Smooth muscle cell (in vitro differentiated cells): Measurements from ENCODE around the gene DPYSL4. TPM values are rescaled to one million over a fixed set of nuclear protein-coding genes. Genes with fewer than 3 reads are reported as not detected.

ENCODE experiments used
- DNase-seq: peaks from one replicate; lab custom pipeline; 2025; ENCODE audit not compliant: unreplicated experiment; lab: John Stamatoyannopoulos, UW
- H2AFZ ChIP-seq: fragments of 200-600 bp; sonication (generic); 2 replicates; pipeline ENCODE4 v1.6.0; 2016; ENCODE audit warnings: antibody characterized with exemption, low read depth, mild to moderate bottlenecking
- H3F3A ChIP-seq: fragments of 200-600 bp; sonication (generic); 2 replicates; pipeline ENCODE4 v1.6.0; 2017; ENCODE audit warnings: antibody characterized with exemption, low read depth
- H3K27ac ChIP-seq: fragments of 200-600 bp; sonication (generic); 2 replicates; pipeline ENCODE4 v1.5.1; 2016; ENCODE audit warnings: low read depth, mild to moderate bottlenecking
- H3K27me3 ChIP-seq: fragments of 200-600 bp; sonication (generic); 2 replicates; pipeline ENCODE4 v1.6.1; 2016; ENCODE audit warnings: low read depth, mild to moderate bottlenecking
- H3K36me3 ChIP-seq: fragments of 200-600 bp; sonication (generic); 2 replicates; pipeline ENCODE4 v1.5.1; 2016; ENCODE audit warnings: low read depth
- H3K4me1 ChIP-seq: fragments of 200-600 bp; sonication (generic); 2 replicates; pipeline ENCODE4 v1.5.1; 2016; ENCODE audit warnings: low read depth
- H3K4me2 ChIP-seq: fragments of 200-600 bp; sonication (generic); 2 replicates; pipeline ENCODE4 v1.6.0; 2016; ENCODE audit warnings: mild to moderate bottlenecking
- H3K4me3 ChIP-seq: fragments of 200-600 bp; sonication (generic); 2 replicates; pipeline ENCODE4 v1.5.1; 2016; ENCODE audit warnings: mild to moderate bottlenecking
- H3K79me2 ChIP-seq: fragments of 200-600 bp; sonication (generic); 2 replicates; pipeline ENCODE4 v1.6.0; 2016; ENCODE audit warnings: low read depth, mild to moderate bottlenecking
- H3K9ac ChIP-seq: fragments of 200-600 bp; sonication (generic); 2 replicates; pipeline ENCODE4 v1.6.0; 2016; ENCODE audit warnings: low read depth
- H3K9me3 ChIP-seq: fragments of 200-600 bp; sonication (generic); replicated peaks from 2 replicates; pipeline ENCODE4 v1.5.1; 2016; ENCODE audit warnings: low read depth
- H4K20me1 ChIP-seq: fragments of 200-600 bp; sonication (generic); 2 replicates; pipeline ENCODE4 v1.6.0; 2016; ENCODE audit warnings: low read depth
- WGBS: methylation state at CpG from one replicate; pipeline ENCODE4 v1.1.7; 2016; ENCODE audit warnings: low lambda C conversion rate; 5-methylcytosine and 5-hydroxymethylcytosine counted together
- polyA plus RNA-seq: library from polyadenylated mRNA; unstranded; fragments of >200 nt; fragmentation: Nextera tagmentation; extraction: Ambion mirVana; gene quantifications from 2 replicates; pipeline ENCODE4 v1.2.1, GENCODE V29; 2016
- total RNA-seq: library from RNA; depleted of rRNA; stranded (reverse); fragments of >200 nt; gene quantifications from 2 replicates; pipeline ENCODE4 v1.2.3, GENCODE V29; 2014
- TF ChIP-seq, protein P1 (sequence below): fragments of 200-600 bp; sonication (generic); IDR thresholded peaks from 2 replicates; pipeline ENCODE4 v1.5.1; 2017; ENCODE audit warnings: borderline replicate concordance, mild to moderate bottlenecking, antibody characterized with exemption; ENCODE audit not compliant: insufficient read depth, poor library complexity, severe bottlenecking

Gene DPYSL4
- total and polyA plus RNA-seq, 2 experiments from 2014 or later, result 6.0 to 7.4 TPM

DNA sequence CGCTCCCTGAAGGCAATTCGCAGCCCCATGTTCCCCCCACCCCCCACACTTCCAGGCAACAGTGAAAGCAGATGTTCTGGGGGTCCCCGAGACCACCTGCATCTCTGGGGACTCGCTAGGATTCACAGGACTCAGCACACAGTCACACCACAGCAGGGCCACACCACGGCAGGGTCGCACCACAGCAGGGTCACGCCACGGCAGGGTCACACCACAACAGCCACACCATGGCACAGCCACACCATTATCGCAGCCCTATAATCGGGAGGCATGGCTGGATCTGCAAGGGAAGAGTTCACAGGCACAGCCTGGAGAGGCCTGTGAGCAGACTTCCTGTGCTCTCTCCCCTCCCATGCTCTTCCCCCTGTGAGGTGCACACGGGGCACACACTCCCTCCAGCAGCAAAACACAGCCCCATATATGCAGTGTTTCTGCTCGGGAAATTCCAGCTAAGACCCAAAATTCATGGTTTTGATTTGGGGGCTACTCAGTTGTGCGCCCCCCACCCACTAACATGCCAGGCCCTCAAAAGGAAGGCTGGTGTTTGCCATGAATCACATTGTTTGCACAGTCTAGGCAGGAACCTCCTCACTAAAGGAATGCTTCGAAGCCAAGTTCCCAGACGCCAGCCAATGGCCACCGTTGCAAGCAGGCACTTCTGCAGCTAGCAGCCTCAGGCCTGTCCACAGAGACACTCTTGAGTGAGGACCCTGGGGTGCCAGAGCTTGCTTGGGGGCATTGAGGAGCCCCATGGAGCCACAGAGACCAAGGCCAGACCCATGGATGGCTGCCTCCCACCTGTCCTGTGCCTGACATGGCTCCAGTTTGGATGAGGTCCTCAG, 7.0 kb upstream of the DPYSL4 start:
- no peaks in the 10 kb centered on the region for H3K36me3 ChIP-seq
- no peak overlapping the region for H3K27ac ChIP-seq
- no peaks in the 10 kb centered on the region for H3F3A ChIP-seq
- H3K9me3 ChIP-seq, result no peaks in the 10 kb centered on the region
- H4K20me1 ChIP-seq, result no peaks in the 10 kb centered on the region
- TF ChIP-seq, protein P1, sequence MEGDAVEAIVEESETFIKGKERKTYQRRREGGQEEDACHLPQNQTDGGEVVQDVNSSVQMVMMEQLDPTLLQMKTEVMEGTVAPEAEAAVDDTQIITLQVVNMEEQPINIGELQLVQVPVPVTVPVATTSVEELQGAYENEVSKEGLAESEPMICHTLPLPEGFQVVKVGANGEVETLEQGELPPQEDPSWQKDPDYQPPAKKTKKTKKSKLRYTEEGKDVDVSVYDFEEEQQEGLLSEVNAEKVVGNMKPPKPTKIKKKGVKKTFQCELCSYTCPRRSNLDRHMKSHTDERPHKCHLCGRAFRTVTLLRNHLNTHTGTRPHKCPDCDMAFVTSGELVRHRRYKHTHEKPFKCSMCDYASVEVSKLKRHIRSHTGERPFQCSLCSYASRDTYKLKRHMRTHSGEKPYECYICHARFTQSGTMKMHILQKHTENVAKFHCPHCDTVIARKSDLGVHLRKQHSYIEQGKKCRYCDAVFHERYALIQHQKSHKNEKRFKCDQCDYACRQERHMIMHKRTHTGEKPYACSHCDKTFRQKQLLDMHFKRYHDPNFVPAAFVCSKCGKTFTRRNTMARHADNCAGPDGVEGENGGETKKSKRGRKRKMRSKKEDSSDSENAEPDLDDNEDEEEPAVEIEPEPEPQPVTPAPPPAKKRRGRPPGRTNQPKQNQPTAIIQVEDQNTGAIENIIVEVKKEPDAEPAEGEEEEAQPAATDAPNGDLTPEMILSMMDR, result no peak
- H3K79me2 ChIP-seq, result no peaks in the 10 kb centered on the region
- no peak overlapping the region for H3K4me3 ChIP-seq
- no peak overlapping the region for H3K9ac ChIP-seq
- H2AFZ ChIP-seq, result no peak overlapping the region
- peaks cover 9% of the 10 kb centered on the region for H3K4me1 ChIP-seq
- 90% methylated on average over 16 of the region's 16 CpGs for WGBS
- H3K4me2 ChIP-seq, result no peak overlapping the region
- DNase-seq, result no peak
- peaks cover 65% of the 10 kb centered on the region for H3K27me3 ChIP-seq

DNA sequence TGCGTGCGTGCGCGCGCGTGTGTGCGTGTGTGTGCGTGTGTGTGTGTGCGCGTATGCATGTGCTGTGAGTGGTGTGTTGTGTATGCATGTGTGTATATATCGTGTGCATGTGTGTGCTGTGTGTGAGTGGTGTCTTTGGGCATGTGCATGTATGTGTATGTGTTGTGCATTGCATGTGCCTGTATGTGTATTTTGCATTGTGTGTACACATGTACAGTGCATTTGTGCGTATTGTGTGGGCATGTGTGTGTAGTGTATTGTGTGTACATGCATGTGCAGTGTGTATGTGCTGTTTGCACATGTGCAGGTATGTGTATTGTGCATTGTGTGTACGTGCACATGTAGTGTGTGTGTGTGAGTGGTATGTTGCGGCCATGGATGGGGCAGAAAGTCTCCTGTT, 6.0 kb upstream of the DPYSL4 start:
- peaks cover under 1% of the 10 kb centered on the region for H4K20me1 ChIP-seq
- no peak for DNase-seq
- H3K79me2 ChIP-seq, result no peaks in the 10 kb centered on the region
- 82% methylated on average over 6 of the region's 14 CpGs for WGBS
- no peak overlapping the region for H3K9ac ChIP-seq
- no peak overlapping the region for H3K27ac ChIP-seq
- no peaks in the 10 kb centered on the region for H3F3A ChIP-seq
- no peak overlapping the region for H2AFZ ChIP-seq
- no peaks in the 10 kb centered on the region for H3K9me3 ChIP-seq
- H3K4me2 ChIP-seq, result no peak overlapping the region
- H3K36me3 ChIP-seq, result no peaks in the 10 kb centered on the region
- TF ChIP-seq, protein P1, result no peak
- peaks cover 66% of the 10 kb centered on the region for H3K27me3 ChIP-seq
- no peak overlapping the region for H3K4me3 ChIP-seq
- H3K4me1 ChIP-seq, result peaks cover 9% of the 10 kb centered on the region

DNA sequence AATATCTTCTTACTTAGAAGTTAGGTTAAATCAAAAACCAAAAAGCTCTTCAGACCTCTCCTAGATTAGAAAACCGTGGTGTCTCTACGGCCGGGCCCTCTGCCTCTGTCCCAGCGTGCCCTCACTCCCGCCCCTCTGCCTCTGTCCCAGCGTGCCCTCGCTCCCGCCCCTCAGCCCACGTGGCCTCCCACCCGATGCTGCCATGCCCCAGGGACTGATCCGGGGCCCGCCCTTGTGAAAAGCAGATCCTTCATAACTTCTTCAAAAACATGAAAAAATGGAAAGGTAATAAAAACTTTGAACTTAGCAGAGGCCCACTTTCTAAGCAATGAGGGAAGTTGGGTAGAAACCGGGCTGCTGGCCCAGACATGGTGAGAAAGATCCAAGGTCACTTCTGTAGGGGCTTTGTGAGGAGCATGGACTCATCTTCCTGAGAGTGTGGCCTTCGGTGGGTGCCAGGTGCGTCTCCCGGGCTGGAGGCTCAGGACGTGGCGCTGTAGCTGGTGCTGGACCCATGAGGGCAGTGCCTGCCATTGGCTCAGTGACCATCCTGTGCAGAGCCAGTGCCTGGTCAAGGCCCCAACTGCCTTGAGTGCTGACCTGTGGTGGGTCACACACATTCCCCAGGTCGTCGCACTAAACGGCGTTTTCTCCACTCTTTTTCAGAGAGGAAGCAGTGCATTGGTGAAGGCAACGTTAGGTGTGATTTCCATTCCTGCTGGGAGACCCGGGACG, 4.9 kb upstream of the DPYSL4 start:
- Histone ChIP-seq H4K20me1 (peaks cover 7% of the 10 kb centered on the region), H3K9me3 (no peaks in the 10 kb centered on the region), H3K27me3 (peaks cover 63% of the 10 kb centered on the region), H3K9ac (no peak overlapping the region), H3K27ac (no peak overlapping the region), H2AFZ (no peak overlapping the region), H3K4me3 (no peak overlapping the region), H3K36me3 (no peaks in the 10 kb centered on the region), H3K4me1 (peaks cover 7% of the 10 kb centered on the region), H3K79me2 (no peaks in the 10 kb centered on the region), H3K4me2 (no peak overlapping the region), H3F3A (no peaks in the 10 kb centered on the region)
- WGBS, result 85% methylated on average over 18 of the region's 25 CpGs
- no peak for DNase-seq
- TF ChIP-seq, protein P1, result no peak
